Measurements from ENCODE around the gene ARAF. TPM values are rescaled to one million over a fixed set of nuclear protein-coding genes. Genes with fewer than 3 reads are reported as not detected.
"Not testable (repeated sequence)": the region's sequence is repeated elsewhere in the genome, so short reads cannot be mapped to it uniquely, and the experiment has no call there.

The ARAF gene
- 24.3 TPM for total RNA-seq
- polyA plus RNA-seq: 84.9 TPM
- long read RNA-seq, donor 1: 0 reads
- long read RNA-seq, donor 2, transcript ARAF-203 (16 exons, 2,458 nt): major isoform, 13 of 16 reads
- long read RNA-seq, donor 2, partial matches to known transcripts: 0 of 16 reads
- long read RNA-seq, donor 2, other reads (novel, unspliced or antisense): 0 of 16 reads
- long read RNA-seq, donor 3, partial matches to known transcripts: 8 of 12 reads
- long read RNA-seq, donor 3, other reads (novel, unspliced or antisense): 0 of 12 reads
- long read RNA-seq, donor 4, partial matches to known transcripts: 0 of 3 reads
- long read RNA-seq, donor 4, other reads (novel, unspliced or antisense): 0 of 3 reads
- long read RNA-seq, donor 5, transcript ARAF-202 (6 exons, 1,271 nt): major isoform, 5 of 26 reads
- long read RNA-seq, donor 5, partial matches to known transcripts: 17 of 26 reads
- long read RNA-seq, donor 5, other reads (novel, unspliced or antisense): 0 of 26 reads
- long read RNA-seq, donor 6, transcript ARAF-203 (16 exons, 2,458 nt): major isoform, 6 of 13 reads
- long read RNA-seq, donor 6, partial matches to known transcripts: 5 of 13 reads
- long read RNA-seq, donor 6, other reads (novel, unspliced or antisense): 0 of 13 reads
- long read RNA-seq, donor 7, partial matches to known transcripts: 10 of 13 reads
- long read RNA-seq, donor 7, other reads (novel, unspliced or antisense): 0 of 13 reads
- long read RNA-seq, donor 8, partial matches to known transcripts: 0 of 1 reads
- long read RNA-seq, donor 8, other reads (novel, unspliced or antisense): 0 of 1 reads
- long read RNA-seq, donor 9, partial matches to known transcripts: 0 of 3 reads
- long read RNA-seq, donor 9, other reads (novel, unspliced or antisense): 0 of 3 reads
- long read RNA-seq, donor 10, partial matches to known transcripts: 5 of 9 reads
- long read RNA-seq, donor 10, other reads (novel, unspliced or antisense): 0 of 9 reads

DNA sequence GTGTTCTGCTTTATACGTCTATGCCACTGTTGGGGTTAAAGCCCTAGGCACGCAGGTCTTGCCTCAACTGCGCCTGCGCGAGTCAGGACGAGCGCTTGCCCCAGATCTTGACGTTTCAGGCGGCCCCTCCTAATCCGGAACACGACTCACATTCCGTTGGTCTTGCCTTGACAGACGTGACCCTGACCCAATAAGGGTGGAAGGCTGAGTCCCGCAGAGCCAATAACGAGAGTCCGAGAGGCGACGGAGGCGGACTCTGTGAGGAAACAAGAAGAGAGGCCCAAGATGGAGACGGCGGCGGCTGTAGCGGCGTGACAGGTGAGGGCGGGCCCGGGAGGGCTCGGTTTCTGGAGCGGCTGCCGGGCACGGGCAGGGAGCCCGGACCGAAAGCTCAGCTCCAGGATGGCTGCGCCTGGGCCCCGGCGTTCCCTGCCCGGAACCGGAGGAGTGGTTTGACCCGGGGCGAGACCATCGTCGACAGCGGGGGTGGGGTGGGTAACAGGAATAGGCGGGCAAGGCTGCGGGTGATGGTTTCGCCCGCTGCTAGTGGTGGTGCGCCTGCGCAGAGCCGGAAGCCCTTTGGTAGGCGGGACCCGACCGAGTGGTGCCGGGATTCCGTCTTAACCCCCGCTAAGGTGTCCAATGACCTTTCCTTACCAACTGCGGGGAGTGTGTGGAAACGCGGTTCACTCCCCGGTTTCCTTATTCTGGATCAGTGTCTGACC is at the start of gene ARAF:
Gene ARAF (plus strand): TSS at position 272 of the 725 bp plus-strand sequence. CDS start 1,763 bp downstream, outside the sequence.
- peaks cover 16 to 27% of the 10 kb centered on the region in 2 donors for H3K36me3 ChIP-seq (ENCODE audit: control insufficient read depth in 2 of 2, insufficient read depth in 2 of 2, low read length in 1 of 2)
- whole genome bisulfite sequencing: under 1% methylated on average over 59 of the region's 59 CpGs
- H3K27me3 ChIP-seq (ENCODE audit: control insufficient read depth in 2 of 2, insufficient read depth in 1 of 2, low read length in 1 of 2): no peaks in the 10 kb centered on the region
- H3K9me3 ChIP-seq (ENCODE audit: control insufficient read depth in 2 of 2, insufficient read depth in 1 of 2, low read length in 1 of 2): peaks cover 0 to 2% of the 10 kb centered on the region in 2 donors
- peak within 1 kb of the TSS; percentile 76 for H3K4me3 ChIP-seq (ENCODE audit: low read length in 2 of 2)
- peak; percentile 83 to 99 (median 97) for DNase-seq (ENCODE audit: low read depth in 6 of 9, low spot score in 9 of 9)
- H3K27ac ChIP-seq (ENCODE audit: low read depth in 1 of 2, low read length in 1 of 2): peak within 1 kb of the TSS; percentile 98 to 99
- H3K4me1 ChIP-seq (ENCODE audit: control insufficient read depth in 2 of 2, insufficient read depth in 2 of 2, low read length in 2 of 2): peaks cover 4 to 12% of the 10 kb centered on the region in 2 donors

DNA sequence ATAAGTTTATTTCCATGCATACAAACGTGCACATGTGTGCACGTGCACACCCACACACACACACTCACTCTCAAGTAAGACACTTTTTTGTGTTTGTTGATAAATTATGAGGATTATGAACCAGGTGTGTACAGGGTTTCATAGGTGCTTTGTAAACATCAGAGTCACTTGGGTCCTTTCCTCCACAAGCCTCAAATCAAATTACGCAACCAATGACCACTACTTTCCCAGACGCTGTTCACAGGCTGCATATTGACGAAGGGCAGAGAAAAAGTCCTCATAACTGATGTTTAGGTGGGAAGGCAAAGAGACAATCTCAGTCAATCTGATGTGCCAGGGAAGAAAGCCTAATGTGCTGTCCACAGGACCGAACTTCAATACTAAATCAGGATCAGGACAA is 48.6 kb upstream of the ARAF start:
- not testable (repeated sequence) for H3K36me3 ChIP-seq (ENCODE audit: control insufficient read depth in 2 of 2, insufficient read depth in 2 of 2, low read length in 1 of 2); H3K9me3 ChIP-seq (ENCODE audit: control insufficient read depth in 2 of 2, insufficient read depth in 1 of 2, low read length in 1 of 2); H3K4me3 ChIP-seq (ENCODE audit: low read length in 2 of 2); H3K27ac ChIP-seq (ENCODE audit: low read depth in 1 of 2, low read length in 1 of 2); H3K27me3 ChIP-seq (ENCODE audit: control insufficient read depth in 2 of 2, insufficient read depth in 1 of 2, low read length in 1 of 2); H3K4me1 ChIP-seq (ENCODE audit: control insufficient read depth in 2 of 2, insufficient read depth in 2 of 2, low read length in 2 of 2); DNase-seq (ENCODE audit: low read depth in 6 of 9, low spot score in 9 of 9)
- 35% methylated on average over 5 of the region's 6 CpGs for WGBS

DNA sequence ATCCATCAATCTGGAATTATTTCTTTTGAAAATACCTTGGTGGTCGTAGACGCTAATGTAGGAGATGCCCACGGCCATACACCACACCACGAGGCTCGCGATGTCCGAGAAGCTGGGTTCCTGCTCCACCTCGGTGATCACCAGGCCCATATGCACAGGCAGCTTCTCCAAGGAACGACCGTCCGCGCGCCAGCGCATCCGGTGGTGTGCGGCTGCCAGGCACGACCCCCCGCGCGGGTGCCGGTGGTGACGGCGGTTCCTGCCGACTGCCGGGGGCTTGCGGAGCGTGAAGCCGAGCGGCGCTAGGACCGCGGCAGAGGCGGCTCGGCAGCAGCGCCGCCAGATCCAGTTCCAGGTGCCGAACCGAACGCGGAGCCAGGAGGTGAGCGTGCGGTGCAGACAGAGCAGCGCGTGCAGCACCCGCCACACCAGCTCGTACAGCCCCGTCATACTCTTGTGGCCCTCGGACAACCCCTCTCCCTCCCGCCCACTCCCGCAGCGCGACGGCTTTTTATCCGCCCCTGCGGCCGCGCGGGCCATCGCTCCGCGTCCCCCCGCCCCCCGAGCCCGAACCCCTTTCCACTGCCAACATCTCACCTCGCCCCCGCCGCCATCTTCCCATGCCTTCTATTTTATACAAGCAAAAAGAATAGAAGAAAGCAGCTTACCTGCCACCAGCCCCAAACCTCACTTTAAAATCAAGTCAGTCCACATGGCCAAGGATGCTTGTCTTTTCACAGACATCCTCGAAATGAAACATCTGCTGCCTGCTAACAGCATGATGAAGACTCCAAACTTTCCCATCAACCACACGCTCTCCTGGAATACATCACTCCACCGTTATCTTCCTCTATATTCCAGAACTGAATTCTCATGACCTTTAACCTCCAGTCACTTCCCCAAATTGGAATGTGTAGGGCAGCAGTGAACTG is 47.7 kb upstream of the ARAF start:
- peak in 2 of 9 donors; percentile 11 to 25 for DNase-seq (ENCODE audit: low read depth in 6 of 9, low spot score in 9 of 9)
- not testable (repeated sequence) for H3K9me3 ChIP-seq (ENCODE audit: control insufficient read depth in 2 of 2, insufficient read depth in 1 of 2, low read length in 1 of 2); H3K27ac ChIP-seq (ENCODE audit: low read depth in 1 of 2, low read length in 1 of 2); H3K27me3 ChIP-seq (ENCODE audit: control insufficient read depth in 2 of 2, insufficient read depth in 1 of 2, low read length in 1 of 2); H3K4me1 ChIP-seq (ENCODE audit: control insufficient read depth in 2 of 2, insufficient read depth in 2 of 2, low read length in 2 of 2); H3K36me3 ChIP-seq (ENCODE audit: control insufficient read depth in 2 of 2, insufficient read depth in 2 of 2, low read length in 1 of 2)
- WGBS: 2% methylated on average over 33 of the region's 70 CpGs
- peak overlapping the region; percentile 41 to 49 for H3K4me3 ChIP-seq (ENCODE audit: low read length in 2 of 2)

DNA sequence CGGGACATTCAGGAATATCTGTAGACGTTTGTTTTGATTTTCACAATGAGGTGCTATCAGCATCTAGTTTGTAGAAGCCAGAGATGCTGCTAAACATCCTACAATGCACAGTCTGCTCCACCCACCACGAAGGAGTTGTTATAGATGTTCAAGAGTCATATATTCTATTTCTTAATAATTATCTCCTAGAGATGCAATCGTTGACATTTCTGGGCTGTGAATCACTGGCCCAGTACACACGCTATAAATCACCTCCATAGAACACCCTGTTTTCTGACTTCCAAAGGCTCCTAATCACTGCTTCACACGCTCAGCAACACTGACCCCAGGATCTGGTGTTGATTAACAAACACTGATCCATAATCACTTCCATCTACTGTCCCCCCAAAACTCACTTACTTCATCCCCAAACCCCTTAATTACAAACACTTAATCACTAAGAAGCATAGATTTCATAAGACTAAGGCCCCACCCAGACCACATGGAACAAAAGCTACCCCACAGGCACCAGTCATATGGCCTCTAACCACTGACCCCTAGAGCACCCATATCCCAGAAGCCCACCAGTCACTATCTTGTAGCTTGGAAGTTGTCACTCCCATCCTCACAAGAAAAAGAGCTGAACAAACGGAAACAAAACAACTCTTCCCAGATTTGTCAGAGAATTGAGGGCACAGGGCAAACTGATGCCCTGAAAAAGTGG is 46.3 kb upstream of the ARAF start:
- no peak for DNase-seq (ENCODE audit: low read depth in 6 of 9, low spot score in 9 of 9)
- Histone ChIP-seq H3K27me3 (ENCODE audit: control insufficient read depth in 2 of 2, insufficient read depth in 1 of 2, low read length in 1 of 2) (no peaks in the 10 kb centered on the region), H3K36me3 (ENCODE audit: control insufficient read depth in 2 of 2, insufficient read depth in 2 of 2, low read length in 1 of 2) (no peaks in the 10 kb centered on the region), H3K4me1 (ENCODE audit: control insufficient read depth in 2 of 2, insufficient read depth in 2 of 2, low read length in 2 of 2) (peaks cover 0 to 3% of the 10 kb centered on the region in 2 donors), H3K4me3 (ENCODE audit: low read length in 2 of 2) (no peak overlapping the region), H3K27ac (ENCODE audit: low read depth in 1 of 2, low read length in 1 of 2) (no peak overlapping the region), H3K9me3 (ENCODE audit: control insufficient read depth in 2 of 2, insufficient read depth in 1 of 2, low read length in 1 of 2) (no peaks in the 10 kb centered on the region)
- WGBS: 97% methylated on average over 7 of the region's 7 CpGs

DNA sequence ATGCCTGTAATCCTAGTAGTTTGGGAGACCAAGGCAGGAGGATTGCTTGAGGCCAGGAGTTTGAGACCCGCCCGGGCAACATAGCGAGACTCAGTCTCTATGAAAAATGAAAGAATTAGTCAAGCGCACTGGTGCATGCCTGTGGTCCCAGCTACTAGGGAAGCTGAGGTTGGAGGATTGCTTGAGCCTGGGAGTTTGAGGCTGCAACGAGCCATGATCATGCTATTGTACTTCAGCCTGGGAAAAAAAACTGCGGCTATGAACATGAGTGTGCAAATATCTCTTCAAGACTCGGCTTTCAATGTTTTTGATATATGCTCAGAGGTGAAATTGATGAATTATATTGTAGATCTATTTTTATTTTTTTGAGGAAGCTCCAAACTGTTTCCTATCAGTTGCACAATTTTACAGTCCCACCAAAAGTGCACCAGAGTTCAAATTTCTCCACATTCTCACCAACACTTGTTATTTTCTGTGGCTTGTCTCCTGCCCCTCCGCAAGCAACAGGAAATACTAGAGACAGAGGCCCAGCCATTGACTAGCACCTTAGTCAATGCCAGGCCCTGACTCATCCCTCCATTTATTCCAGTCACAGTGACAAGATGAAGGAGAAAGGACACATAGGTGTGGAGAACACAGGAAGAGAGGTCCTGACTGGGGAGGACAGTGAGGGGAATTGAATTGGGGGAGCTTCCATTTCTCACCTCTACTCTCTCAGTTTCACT is 44.9 kb upstream of the ARAF start:
- H3K36me3 ChIP-seq (ENCODE audit: control insufficient read depth in 2 of 2, insufficient read depth in 2 of 2, low read length in 1 of 2): no peaks in the 10 kb centered on the region
- H3K27me3 ChIP-seq (ENCODE audit: control insufficient read depth in 2 of 2, insufficient read depth in 1 of 2, low read length in 1 of 2): no peaks in the 10 kb centered on the region
- H3K9me3 ChIP-seq (ENCODE audit: control insufficient read depth in 2 of 2, insufficient read depth in 1 of 2, low read length in 1 of 2): peaks cover 0 to 4% of the 10 kb centered on the region in 2 donors
- no peak overlapping the region for H3K27ac ChIP-seq (ENCODE audit: low read depth in 1 of 2, low read length in 1 of 2)
- 96% methylated on average over 8 of the region's 8 CpGs for WGBS
- DNase-seq (ENCODE audit: low read depth in 6 of 9, low spot score in 9 of 9): no peak
- peaks cover 0 to 3% of the 10 kb centered on the region in 2 donors for H3K4me1 ChIP-seq (ENCODE audit: control insufficient read depth in 2 of 2, insufficient read depth in 2 of 2, low read length in 2 of 2)
- no peak overlapping the region for H3K4me3 ChIP-seq (ENCODE audit: low read length in 2 of 2)

DNA sequence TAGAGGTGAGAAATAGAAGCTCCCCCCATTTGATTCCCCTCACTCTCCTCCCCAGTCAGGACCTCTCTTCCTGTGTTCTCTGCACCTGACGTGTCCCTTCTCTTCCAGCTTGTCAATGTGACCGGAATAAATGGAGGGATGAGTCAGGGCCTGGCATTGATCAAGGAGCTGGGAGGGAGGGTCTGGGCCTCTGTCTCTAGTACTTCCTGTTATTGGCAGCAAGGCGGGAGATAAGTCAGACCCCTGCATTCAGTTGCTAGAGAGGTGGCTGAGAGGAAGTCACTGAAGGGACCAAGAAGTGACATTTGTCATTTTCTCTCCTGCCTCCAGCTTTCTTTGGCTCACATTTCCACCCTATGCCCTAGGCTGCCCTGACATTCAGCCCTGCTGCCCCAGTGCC is 42.9 kb upstream of the ARAF start:
- peak in 1 of 9 donors; percentile 7 for DNase-seq (ENCODE audit: low read depth in 6 of 9, low spot score in 9 of 9)
- Histone ChIP-seq H3K36me3 (ENCODE audit: control insufficient read depth in 2 of 2, insufficient read depth in 2 of 2, low read length in 1 of 2) (no peaks in the 10 kb centered on the region), H3K4me3 (ENCODE audit: low read length in 2 of 2) (no peak overlapping the region), H3K27ac (ENCODE audit: low read depth in 1 of 2, low read length in 1 of 2) (no peak overlapping the region), H3K9me3 (ENCODE audit: control insufficient read depth in 2 of 2, insufficient read depth in 1 of 2, low read length in 1 of 2) (peaks cover 0 to 9% of the 10 kb centered on the region in 2 donors), H3K4me1 (ENCODE audit: control insufficient read depth in 2 of 2, insufficient read depth in 2 of 2, low read length in 2 of 2) (peaks cover 0 to 3% of the 10 kb centered on the region in 2 donors), H3K27me3 (ENCODE audit: control insufficient read depth in 2 of 2, insufficient read depth in 1 of 2, low read length in 1 of 2) (no peaks in the 10 kb centered on the region)
- WGBS: 94% methylated on average over 3 of the region's 3 CpGs

DNA sequence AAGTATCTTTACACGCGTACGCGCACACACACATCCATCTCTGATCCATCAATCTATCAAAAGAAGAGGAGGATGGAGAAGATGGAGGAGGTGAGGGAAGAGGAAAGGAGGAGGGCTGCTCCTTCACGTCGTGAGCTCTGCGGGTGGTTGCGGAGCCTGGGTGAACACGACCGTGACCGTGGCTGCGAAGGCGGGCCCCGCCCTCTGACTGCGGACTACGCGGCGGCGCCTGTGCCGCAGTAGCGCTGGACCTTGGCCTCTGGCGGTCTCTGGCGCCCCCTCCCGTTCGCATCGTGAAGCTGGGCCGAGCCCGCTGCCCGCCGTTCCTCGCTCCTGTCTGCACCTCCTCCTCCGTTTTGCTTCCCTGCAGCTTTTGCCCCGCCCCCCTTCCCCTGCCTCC is 37.7 kb upstream of the ARAF start:
- Histone ChIP-seq H3K36me3 (ENCODE audit: control insufficient read depth in 2 of 2, insufficient read depth in 2 of 2, low read length in 1 of 2) (no peaks in the 10 kb centered on the region), H3K4me1 (ENCODE audit: control insufficient read depth in 2 of 2, insufficient read depth in 2 of 2, low read length in 2 of 2) (peaks cover 0 to 1% of the 10 kb centered on the region in 2 donors), H3K27ac (ENCODE audit: low read depth in 1 of 2, low read length in 1 of 2) (no peak overlapping the region), H3K9me3 (ENCODE audit: control insufficient read depth in 2 of 2, insufficient read depth in 1 of 2, low read length in 1 of 2) (peaks cover 0 to 9% of the 10 kb centered on the region in 2 donors), H3K27me3 (ENCODE audit: control insufficient read depth in 2 of 2, insufficient read depth in 1 of 2, low read length in 1 of 2) (no peaks in the 10 kb centered on the region), H3K4me3 (ENCODE audit: low read length in 2 of 2) (peak overlapping the region; percentile 54 to 56)
- DNase-seq (ENCODE audit: low read depth in 6 of 9, low spot score in 9 of 9): peak in 8 of 9 donors; percentile 24 to 76 (median 54)
- WGBS: 2% methylated on average over 31 of the region's 33 CpGs

All from thymus (tissue), 14 donors.